ENCODE results near the gene C3orf49.

The C3orf49 gene

GRCh38 chr3:63814237-63814636 lies 4.9 kb upstream of the C3orf49 start:
- peaks cover 0 to 6% (median 0%) of the 10 kb centered on the region in 3 donors for H3K36me3 ChIP-seq
- TF ChIP-seq CTCF (IDR thresholded peaks at IDR 0.05): no peak
- no peaks in the 10 kb centered on the region for H3K27me3 ChIP-seq
- no peaks in the 10 kb centered on the region for H3K9me3 ChIP-seq
- H3K4me3 ChIP-seq: no peak overlapping the region
- intact Hi-C loops (cut with DNase I; ENCODE audit: low total_unique reads): loop anchor here (10.0 kb wide), 1 partner anchor 1189 kb away; no protein-coding TSS in a partner anchor
- DNase-seq: no peak
- no peaks in the 10 kb centered on the region for H3K4me1 ChIP-seq
- no peak overlapping the region for H3K27ac ChIP-seq

GRCh38 chr3:63817225-63817624 lies 1.9 kb upstream of the C3orf49 start:
- Histone ChIP-seq H3K9me3 (no peaks in the 10 kb centered on the region), H3K4me3 (no peak overlapping the region), H3K36me3 (no peaks in the 10 kb centered on the region), H3K27ac (no peak overlapping the region), H3K4me1 (no peaks in the 10 kb centered on the region), H3K27me3 (no peaks in the 10 kb centered on the region)
- intact Hi-C loops (cut with DNase I; ENCODE audit: low total_unique reads): loop anchor here (5.0 to 10.0 kb wide), 2 partner anchors 465 to 1192 kb away; no protein-coding TSS in a partner anchor
- TF ChIP-seq CTCF (IDR thresholded peaks at IDR 0.05): no peak
- DNase-seq: no peak

GRCh38 chr3:63818282-63819150 lies 583 bp upstream of the C3orf49 start:
- peak; percentile 62 to 66 for DNase-seq
- H3K4me1 ChIP-seq: no peaks in the 10 kb centered on the region
- TF ChIP-seq CTCF (IDR thresholded peaks at IDR 0.05): peak; percentile 71 to 79
- no peaks in the 10 kb centered on the region for H3K27me3 ChIP-seq
- H3K36me3 ChIP-seq: no peaks in the 10 kb centered on the region
- intact Hi-C loops (cut with DNase I; ENCODE audit: low total_unique reads): loop anchor here (5.0 to 10.0 kb wide), 2 partner anchors 466 to 1194 kb away; no protein-coding TSS in a partner anchor
- no peak overlapping the region for H3K27ac ChIP-seq
- no peaks in the 10 kb centered on the region for H3K9me3 ChIP-seq
- H3K4me3 ChIP-seq: no peak overlapping the region

- H3K27ac ChIP-seq: no peak overlapping the region
- TF ChIP-seq CTCF (IDR thresholded peaks at IDR 0.05): no peak
- intact Hi-C loops (cut with DNase I; ENCODE audit: low total_unique reads): no loop called here
Observed at GRCh38 chr3:63824309-63824708, 5.2 kb downstream of the C3orf49 start.

GRCh38 chr3:63830526-63830925 lies 11.4 kb downstream of the C3orf49 start:
- no peaks in the 10 kb centered on the region for H3K27me3 ChIP-seq
- no peak for TF ChIP-seq CTCF (IDR thresholded peaks at IDR 0.05)
- no peak for DNase-seq
- intact Hi-C loops (cut with DNase I; ENCODE audit: low total_unique reads): no loop called here
- H3K27ac ChIP-seq: no peak overlapping the region
- no peaks in the 10 kb centered on the region for H3K4me1 ChIP-seq
- peaks cover 55 to 65% (median 62%) of the 10 kb centered on the region in 3 donors for H3K36me3 ChIP-seq
- H3K4me3 ChIP-seq: no peak overlapping the region
- no peaks in the 10 kb centered on the region for H3K9me3 ChIP-seq

More at GRCh38 chr3:63824309-63824708, 5.2 kb downstream of the C3orf49 start:
- peaks cover 0 to 11% (median 7%) of the 10 kb centered on the region in 3 donors for H3K36me3 ChIP-seq
- no peak for DNase-seq
- no peaks in the 10 kb centered on the region for H3K9me3 ChIP-seq
- H3K4me1 ChIP-seq: no peaks in the 10 kb centered on the region
- no peaks in the 10 kb centered on the region for H3K27me3 ChIP-seq
- no peak overlapping the region for H3K4me3 ChIP-seq

Data from tibial artery (tissue), 4 donors.